DND-41 (cell line): Measurements from ENCODE around the gene NPAS2.

Experiments used
- CTCF ChIP-seq: IDR thresholded peaks from 2 replicates; pipeline ENCODE4 v1.5.1; 2012; ENCODE audit warnings: borderline replicate concordance, low read length, moderate library complexity, mild to moderate bottlenecking; ENCODE audit not compliant: poor library complexity, severe bottlenecking; ENCODE audit errors: extremely low read depth
- EZH2 ChIP-seq: IDR thresholded peaks from 3 replicates; pipeline ENCODE4 v1.6.1; 2012; ENCODE audit warnings: borderline replicate concordance, low read depth, mild to moderate bottlenecking, moderate library complexity, low read length, inconsistent platforms; ENCODE audit not compliant: severe bottlenecking

GRCh38 chr2:100801402-100801801, 18.5 kb upstream of the NPAS2 start:
- no peak for TF ChIP-seq CTCF
- TF ChIP-seq EZH2: no peak
